ENCODE results near the gene LRCH1.

GRCh38 chr13:46660416-46660815 lies 107.4 kb downstream of the LRCH1 start:
- TF ChIP-seq CTCF (conservative IDR thresholded peaks at IDR 0.05; ENCODE audit: low read length) (no peak), EZH2phosphoT487 (IDR thresholded peaks at IDR 0.05; ENCODE audit: borderline replicate concordance, low read depth, low read length) (no peak)
